OCI-LY7 (cell line): ENCODE measurements around the gene PDIA2.

Experiments used
- EZH2phosphoT487 ChIP-seq: fragments of 200-600 bp; sonication (generic); IDR thresholded peaks from 2 replicates; pipeline ENCODE4 v1.6.1; 2018; ENCODE audit warnings: low read depth, borderline replicate concordance, mild to moderate bottlenecking, mixed run types, antibody characterized with exemption, low read length, moderate library complexity, mixed read lengths
- TF ChIP-seq, protein P1 (sequence below): fragments of 200-600 bp; sonication (generic); conservative IDR thresholded peaks from 2 replicates; pipeline ENCODE4 v1.5.1; 2014; ENCODE audit warnings: mild to moderate bottlenecking, antibody characterized with exemption, low read length, moderate library complexity, mixed read lengths

DNA sequence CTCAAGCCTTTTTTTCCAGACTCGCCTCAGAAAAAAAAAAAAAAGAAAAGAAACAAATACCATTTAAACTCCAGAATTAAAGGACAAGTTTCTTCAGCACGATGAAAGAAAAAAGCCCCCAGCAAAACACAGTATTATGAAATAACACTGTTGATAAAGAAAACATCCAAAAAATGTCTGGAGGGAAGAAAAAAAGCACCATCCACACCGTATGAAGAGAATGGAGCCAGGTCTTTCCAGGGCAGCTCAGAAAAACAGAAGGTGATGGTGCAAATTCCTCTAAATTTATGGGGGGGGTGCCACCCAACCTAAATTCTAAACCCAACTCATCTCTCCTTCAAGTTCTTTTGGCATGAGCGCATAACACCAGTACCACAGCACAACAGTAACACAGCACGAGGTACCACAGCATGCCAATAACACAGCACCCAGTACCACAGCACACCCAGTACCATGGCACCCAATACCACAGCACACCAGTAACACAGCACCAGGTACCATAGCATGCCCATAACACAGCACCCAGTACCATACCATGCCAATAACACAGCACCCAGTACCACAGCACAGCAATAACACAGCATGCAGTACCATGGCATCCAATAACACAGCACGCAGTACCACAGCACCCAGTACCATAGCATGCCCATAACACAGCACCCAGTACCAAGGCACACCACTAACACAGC lies 50.6 kb downstream of the PDIA2 start:
- TF ChIP-seq, protein P1, sequence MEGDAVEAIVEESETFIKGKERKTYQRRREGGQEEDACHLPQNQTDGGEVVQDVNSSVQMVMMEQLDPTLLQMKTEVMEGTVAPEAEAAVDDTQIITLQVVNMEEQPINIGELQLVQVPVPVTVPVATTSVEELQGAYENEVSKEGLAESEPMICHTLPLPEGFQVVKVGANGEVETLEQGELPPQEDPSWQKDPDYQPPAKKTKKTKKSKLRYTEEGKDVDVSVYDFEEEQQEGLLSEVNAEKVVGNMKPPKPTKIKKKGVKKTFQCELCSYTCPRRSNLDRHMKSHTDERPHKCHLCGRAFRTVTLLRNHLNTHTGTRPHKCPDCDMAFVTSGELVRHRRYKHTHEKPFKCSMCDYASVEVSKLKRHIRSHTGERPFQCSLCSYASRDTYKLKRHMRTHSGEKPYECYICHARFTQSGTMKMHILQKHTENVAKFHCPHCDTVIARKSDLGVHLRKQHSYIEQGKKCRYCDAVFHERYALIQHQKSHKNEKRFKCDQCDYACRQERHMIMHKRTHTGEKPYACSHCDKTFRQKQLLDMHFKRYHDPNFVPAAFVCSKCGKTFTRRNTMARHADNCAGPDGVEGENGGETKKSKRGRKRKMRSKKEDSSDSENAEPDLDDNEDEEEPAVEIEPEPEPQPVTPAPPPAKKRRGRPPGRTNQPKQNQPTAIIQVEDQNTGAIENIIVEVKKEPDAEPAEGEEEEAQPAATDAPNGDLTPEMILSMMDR = no peak
- no peak for TF ChIP-seq EZH2phosphoT487
